ENCODE measurements around the gene PBXIP1.

The PBXIP1 gene

DNA sequence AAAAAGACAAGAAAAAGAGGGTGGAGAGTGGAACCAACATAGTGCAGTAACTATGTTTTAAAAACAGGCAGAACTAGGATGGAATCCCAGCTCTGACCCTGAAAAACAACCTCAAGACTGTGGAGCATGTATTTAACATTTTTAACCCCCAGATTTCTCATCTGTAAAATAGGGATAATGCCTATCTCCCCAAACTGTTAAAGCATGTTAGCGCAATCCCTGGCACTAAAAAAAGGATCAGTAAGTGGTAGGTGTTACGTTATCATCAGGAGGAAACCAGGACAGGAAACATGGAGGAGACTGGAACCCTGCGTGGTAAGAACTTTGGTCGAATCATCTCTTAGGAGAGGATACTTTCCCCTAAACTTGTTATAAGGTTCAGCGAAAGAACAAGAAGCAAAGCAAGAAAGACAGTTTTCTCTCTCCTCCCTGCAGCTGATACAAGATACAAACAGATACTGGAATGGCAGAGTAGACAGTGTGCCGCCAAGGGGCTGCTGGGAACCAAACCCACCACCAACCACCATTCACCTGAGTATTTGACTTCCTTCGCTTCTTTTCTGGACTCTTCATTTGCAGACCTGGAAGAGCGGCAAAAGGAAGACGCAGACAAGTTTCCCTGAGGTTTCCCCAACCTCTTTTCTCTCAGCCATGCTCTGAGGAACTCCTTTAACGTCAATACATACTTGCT, 4.7 kb upstream of the PBXIP1 start:
- no peaks in the 10 kb centered on the region for H3K27me3 ChIP-seq
- peaks cover 3% of the 10 kb centered on the region for H3K4me1 ChIP-seq
- no peak for DNase-seq
- H3K36me3 ChIP-seq = peaks cover 25% of the 10 kb centered on the region
- peak overlapping the region; percentile 83 for H3K4me3 ChIP-seq (ENCODE audit: low read depth, low read length)
- TF ChIP-seq, protein P1, sequence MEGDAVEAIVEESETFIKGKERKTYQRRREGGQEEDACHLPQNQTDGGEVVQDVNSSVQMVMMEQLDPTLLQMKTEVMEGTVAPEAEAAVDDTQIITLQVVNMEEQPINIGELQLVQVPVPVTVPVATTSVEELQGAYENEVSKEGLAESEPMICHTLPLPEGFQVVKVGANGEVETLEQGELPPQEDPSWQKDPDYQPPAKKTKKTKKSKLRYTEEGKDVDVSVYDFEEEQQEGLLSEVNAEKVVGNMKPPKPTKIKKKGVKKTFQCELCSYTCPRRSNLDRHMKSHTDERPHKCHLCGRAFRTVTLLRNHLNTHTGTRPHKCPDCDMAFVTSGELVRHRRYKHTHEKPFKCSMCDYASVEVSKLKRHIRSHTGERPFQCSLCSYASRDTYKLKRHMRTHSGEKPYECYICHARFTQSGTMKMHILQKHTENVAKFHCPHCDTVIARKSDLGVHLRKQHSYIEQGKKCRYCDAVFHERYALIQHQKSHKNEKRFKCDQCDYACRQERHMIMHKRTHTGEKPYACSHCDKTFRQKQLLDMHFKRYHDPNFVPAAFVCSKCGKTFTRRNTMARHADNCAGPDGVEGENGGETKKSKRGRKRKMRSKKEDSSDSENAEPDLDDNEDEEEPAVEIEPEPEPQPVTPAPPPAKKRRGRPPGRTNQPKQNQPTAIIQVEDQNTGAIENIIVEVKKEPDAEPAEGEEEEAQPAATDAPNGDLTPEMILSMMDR (IDR thresholded peaks at IDR 0.05; ENCODE audit: low read depth, low read length) = no peak
- no peaks in the 10 kb centered on the region for H3K9me3 ChIP-seq

DNA sequence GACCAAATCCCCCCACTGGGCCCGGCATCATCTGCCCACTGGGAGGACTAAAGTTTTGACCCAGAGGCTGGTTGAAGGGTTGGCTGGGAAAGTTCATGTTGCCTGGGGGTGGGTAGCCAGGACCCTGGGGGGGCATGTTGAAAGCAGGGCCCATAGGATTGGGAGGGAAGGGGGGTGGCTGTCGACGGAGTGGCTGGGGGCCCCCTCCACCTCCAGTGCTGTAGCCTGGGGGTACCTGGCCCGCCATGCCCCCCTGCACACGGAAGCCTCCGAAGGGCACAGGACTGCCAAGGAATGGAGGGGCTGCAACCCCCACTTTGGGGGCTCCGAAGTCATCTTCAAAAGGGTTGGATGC, 3.5 kb upstream of the PBXIP1 start:
- peaks cover 14% of the 10 kb centered on the region for H3K36me3 ChIP-seq
- H3K4me1 ChIP-seq = peaks cover 11% of the 10 kb centered on the region
- TF ChIP-seq, protein P1 (IDR thresholded peaks at IDR 0.05; ENCODE audit: low read depth, low read length) = no peak
- no peaks in the 10 kb centered on the region for H3K9me3 ChIP-seq
- no peaks in the 10 kb centered on the region for H3K27me3 ChIP-seq
- no peak overlapping the region for H3K4me3 ChIP-seq (ENCODE audit: low read depth, low read length)
- no peak for DNase-seq

DNA sequence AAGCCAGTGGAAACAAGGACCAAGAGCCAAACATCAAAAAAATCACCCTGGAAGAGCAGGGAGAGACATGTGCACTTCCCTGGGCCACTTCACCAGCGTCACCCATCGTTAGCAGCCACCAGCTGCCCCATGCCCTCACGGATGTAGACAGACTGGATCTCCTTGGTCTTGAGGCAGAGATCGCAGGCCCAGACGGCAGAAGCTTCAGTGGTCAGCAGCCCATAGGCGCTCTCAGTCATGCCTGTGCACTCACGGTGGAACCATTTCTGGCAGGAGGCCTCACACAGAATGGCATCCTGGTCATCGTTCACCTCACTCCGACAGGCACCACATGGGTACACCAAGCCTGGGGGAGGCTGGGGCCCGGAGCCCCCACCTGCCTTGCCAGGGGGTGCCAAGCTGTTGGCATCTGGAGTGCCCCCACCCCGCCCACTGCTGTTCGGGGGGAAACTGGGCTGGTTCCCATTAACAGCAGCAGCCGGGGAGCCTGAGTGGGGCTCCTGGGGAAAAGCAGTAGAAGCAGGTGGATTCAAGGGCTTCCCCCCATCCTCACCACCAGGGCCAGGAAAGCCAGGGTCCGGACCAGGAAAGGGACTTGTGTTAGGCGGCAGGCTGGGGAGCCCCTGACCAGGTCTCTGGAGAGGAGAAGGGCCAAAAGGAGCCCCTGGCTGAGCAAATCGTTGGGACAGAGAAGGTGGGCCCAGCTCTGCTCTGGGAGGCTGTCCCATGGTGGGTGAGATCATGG, 3.0 kb upstream of the PBXIP1 start:
- H3K4me3 ChIP-seq (ENCODE audit: low read depth, low read length) = no peak overlapping the region
- no peak for DNase-seq
- peaks cover 11% of the 10 kb centered on the region for H3K4me1 ChIP-seq
- no peaks in the 10 kb centered on the region for H3K9me3 ChIP-seq
- H3K27me3 ChIP-seq = no peaks in the 10 kb centered on the region
- peaks cover 14% of the 10 kb centered on the region for H3K36me3 ChIP-seq
- TF ChIP-seq, protein P1 (IDR thresholded peaks at IDR 0.05; ENCODE audit: low read depth, low read length) = no peak

DNA sequence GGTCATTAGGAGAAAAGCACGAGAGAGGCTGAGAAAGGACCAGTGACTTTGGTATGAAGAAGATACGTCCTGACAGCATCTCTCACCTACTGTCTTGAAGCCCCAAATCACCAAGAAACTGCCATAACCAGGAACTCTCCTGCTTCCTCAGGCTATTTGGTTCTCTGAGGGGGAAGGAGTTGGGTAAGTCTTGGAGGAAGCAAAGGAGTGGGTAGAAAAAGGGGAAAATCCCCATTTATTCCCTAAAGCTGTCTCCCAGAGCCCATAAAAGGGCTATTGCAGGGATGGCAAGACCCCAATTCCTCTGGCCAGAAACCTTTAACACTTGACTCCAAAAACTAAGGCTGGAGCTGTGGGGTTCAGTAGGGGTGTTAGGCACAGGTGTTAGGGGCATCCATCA, 2.1 kb upstream of the PBXIP1 start:
- peaks cover 14% of the 10 kb centered on the region for H3K36me3 ChIP-seq
- H3K4me3 ChIP-seq (ENCODE audit: low read depth, low read length) = no peak overlapping the region
- peaks cover 11% of the 10 kb centered on the region for H3K4me1 ChIP-seq

DNA sequence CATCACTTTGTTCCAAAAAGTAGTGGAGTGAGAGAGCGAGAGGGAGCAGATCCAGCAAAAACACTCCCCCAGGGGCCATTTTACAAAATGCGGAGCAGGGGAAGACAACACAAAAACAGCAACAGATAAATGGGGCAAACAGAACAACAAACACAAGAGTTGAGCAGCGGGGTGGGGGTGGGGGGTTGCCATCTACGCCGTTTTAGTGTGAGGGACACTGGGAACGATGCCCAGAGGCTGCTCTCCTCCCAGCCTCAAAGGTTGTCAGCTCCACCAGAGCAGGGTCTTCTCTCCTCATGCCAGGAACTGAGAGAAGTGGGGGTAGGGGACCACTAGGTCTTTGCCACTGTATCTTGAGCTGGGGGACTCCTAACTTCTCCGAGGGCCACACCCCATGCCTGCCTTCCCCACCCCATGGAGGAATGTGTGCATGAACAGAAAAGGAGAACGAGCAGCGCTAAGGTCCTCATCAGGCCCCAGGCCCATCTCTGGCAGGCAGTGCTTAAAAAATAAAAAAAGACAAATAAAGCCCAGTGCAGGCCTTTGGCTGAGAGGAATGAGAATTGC, 1.3 kb upstream of the PBXIP1 start:
- H3K4me1 ChIP-seq = peaks cover 8% of the 10 kb centered on the region; the same call in 1 of the 2 replicates
- TF ChIP-seq, protein P1 (IDR thresholded peaks at IDR 0.05; ENCODE audit: low read depth, low read length) = no peak
- no peaks in the 10 kb centered on the region for H3K9me3 ChIP-seq
- DNase-seq = no peak
- H3K4me3 ChIP-seq (ENCODE audit: low read depth, low read length) = no peak overlapping the region
- H3K27me3 ChIP-seq = no peaks in the 10 kb centered on the region
- H3K36me3 ChIP-seq = peaks cover 14% of the 10 kb centered on the region

More for the DNA sequence above, 2.1 kb upstream of the PBXIP1 start:
- H3K27me3 ChIP-seq = no peaks in the 10 kb centered on the region
- TF ChIP-seq, protein P1 (IDR thresholded peaks at IDR 0.05; ENCODE audit: low read depth, low read length) = no peak
- DNase-seq = no peak
- H3K9me3 ChIP-seq = no peaks in the 10 kb centered on the region

DNA sequence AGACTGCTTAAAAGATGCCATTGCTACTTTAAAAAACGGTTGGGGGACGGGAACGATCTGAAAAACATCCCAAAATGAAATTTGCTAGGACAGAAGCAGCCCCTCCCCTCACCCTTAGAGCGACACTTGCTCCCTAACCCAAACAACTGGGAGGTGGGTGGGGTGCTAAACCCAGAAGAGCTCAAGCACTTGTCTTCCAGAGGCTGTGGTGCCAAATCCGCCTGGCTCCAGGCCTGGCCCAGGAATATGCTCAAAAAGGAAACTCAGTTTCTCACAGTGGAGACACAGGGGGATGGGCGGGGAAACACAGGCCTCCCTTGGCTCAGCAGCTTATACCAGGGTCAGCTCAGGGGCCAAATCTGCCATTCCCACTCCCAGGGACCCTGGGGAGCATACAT, 644 bp upstream of the PBXIP1 start:
- Histone ChIP-seq H3K36me3 (peaks cover 14% of the 10 kb centered on the region), H3K9me3 (no peaks in the 10 kb centered on the region), H3K27me3 (no peaks in the 10 kb centered on the region), H3K4me1 (peaks cover 8% of the 10 kb centered on the region; the same call in 1 of the 2 replicates), H3K4me3 (ENCODE audit: low read depth, low read length) (peak overlapping the region; percentile 76)
- no peak for DNase-seq
- TF ChIP-seq, protein P1 (IDR thresholded peaks at IDR 0.05; ENCODE audit: low read depth, low read length) = no peak

All from BE2C (cell line).